Measurements from ENCODE around the gene DBF4B. TPM values are rescaled to one million over a fixed set of nuclear protein-coding genes. Genes with fewer than 3 reads are reported as not detected.
"Not testable (repeated sequence)": the region's sequence is repeated elsewhere in the genome, so short reads cannot be mapped to it uniquely, and the experiment has no call there.

Gene DBF4B
- total and polyA plus RNA-seq, 8 donors: 1.0 to 5.5 (median 2.8) TPM

DNA sequence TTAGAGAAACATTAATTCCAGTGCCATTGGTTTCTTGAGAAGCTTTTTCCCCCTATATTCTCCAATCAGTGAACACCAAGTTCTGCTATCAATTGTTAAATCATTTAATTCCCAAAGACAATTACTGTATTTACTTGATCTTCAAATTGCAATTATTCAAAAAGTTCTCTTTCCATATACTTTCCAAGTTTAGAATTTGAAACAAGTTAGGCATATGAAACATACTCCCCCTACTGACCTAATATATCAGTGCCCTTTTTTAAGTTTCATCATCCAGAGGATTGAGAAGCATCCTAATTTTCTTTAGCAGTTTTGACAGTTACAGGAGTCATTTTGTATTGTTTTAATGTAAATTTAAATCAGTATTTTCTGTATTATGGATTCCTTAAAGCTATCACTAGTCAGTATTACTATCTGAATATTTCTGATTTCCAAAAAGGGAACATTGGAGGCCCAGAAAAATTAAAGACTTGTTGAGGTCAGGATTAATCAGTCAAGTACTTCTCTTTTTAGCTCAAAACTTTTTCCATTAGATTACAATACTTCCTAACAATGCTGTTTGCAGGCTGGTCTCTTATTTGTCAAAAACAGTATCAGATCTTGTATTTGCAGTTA is 35.9 kb upstream of the DBF4B start:
- ATAC-seq: no peak
- intact Hi-C loops (cut with DNase I): no loop called here
- no peak overlapping the region for H3K27ac ChIP-seq
- H3K36me3 ChIP-seq: no peaks in the 10 kb centered on the region
- DNase-seq: no peak
- TF ChIP-seq, protein P1, sequence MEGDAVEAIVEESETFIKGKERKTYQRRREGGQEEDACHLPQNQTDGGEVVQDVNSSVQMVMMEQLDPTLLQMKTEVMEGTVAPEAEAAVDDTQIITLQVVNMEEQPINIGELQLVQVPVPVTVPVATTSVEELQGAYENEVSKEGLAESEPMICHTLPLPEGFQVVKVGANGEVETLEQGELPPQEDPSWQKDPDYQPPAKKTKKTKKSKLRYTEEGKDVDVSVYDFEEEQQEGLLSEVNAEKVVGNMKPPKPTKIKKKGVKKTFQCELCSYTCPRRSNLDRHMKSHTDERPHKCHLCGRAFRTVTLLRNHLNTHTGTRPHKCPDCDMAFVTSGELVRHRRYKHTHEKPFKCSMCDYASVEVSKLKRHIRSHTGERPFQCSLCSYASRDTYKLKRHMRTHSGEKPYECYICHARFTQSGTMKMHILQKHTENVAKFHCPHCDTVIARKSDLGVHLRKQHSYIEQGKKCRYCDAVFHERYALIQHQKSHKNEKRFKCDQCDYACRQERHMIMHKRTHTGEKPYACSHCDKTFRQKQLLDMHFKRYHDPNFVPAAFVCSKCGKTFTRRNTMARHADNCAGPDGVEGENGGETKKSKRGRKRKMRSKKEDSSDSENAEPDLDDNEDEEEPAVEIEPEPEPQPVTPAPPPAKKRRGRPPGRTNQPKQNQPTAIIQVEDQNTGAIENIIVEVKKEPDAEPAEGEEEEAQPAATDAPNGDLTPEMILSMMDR (IDR thresholded peaks at IDR 0.05): peak in 2 of 4 donors; percentile 30 to 33
- H3K4me1 ChIP-seq: no peaks in the 10 kb centered on the region
- no peaks in the 10 kb centered on the region for H3K9me3 ChIP-seq
- FAIRE-seq: peak; percentile 80
- no peaks in the 10 kb centered on the region for H3K27me3 ChIP-seq
- H3K4me3 ChIP-seq: no peak overlapping the region

DNA sequence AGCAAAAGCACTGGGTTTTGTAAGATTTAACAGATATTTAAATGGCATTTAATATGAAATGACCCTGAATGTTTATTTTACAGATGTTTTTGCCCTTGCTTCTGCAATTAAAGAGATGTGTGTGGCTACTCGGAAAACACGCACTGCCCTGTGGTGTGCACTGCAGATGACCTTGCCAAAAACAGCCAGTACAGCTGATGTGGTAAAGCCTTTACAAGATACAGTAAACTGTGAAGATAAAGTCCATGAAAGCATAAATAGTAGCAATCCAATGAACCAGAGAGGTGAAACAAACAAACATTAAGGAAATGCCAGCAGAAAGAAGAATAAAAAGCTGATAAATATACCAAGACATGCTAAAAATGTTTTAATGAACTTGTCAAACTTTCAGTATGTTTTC is 34.6 kb upstream of the DBF4B start:
- intact Hi-C loops (cut with DNase I): no loop called here
- Histone ChIP-seq H3K9me3 (no peaks in the 10 kb centered on the region), H3K27ac (no peak overlapping the region), H3K4me1 (no peaks in the 10 kb centered on the region), H3K36me3 (no peaks in the 10 kb centered on the region), H3K4me3 (no peak overlapping the region), H3K27me3 (no peaks in the 10 kb centered on the region)
- no peak for FAIRE-seq
- no peak for ATAC-seq
- DNase-seq: no peak
- WGBS, 2 donors: 55 to 57% methylated on average over 2 of the region's 2 CpGs
- TF ChIP-seq, protein P1 (IDR thresholded peaks at IDR 0.05): no peak

DNA sequence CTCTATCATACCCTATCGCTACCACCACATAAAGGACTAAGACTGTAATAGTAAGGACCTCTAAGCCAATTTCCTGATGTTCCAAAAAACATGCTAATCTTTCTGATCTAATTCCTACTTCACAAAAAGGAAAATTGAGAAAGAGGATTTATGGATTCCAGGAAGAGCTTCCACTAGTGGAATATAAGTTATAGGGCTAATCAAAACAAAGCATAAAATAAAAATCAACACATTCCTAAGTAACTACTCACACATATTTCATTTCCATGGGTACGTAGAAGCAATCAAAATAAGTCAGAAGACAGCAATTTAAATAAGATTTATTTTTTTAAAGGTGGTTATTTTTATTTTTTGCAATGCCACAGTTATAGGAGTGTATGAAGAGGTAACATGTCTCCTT is 31.3 kb upstream of the DBF4B start:
- peaks cover 0 to 20% (median 3%) of the 10 kb centered on the region in 3 donors for H3K36me3 ChIP-seq
- no peaks in the 10 kb centered on the region for H3K27me3 ChIP-seq
- H3K4me1 ChIP-seq: no peaks in the 10 kb centered on the region
- H3K9me3 ChIP-seq: no peaks in the 10 kb centered on the region
- no peak overlapping the region for H3K27ac ChIP-seq
- intact Hi-C loops (cut with DNase I): no loop called here
- FAIRE-seq (no peak), DNase-seq (no peak), ATAC-seq (no peak)
- TF ChIP-seq, protein P1 (IDR thresholded peaks at IDR 0.05): no peak
- 73 to 95% methylated on average over 2 of the region's 2 CpGs for WGBS, 2 donors
- H3K4me3 ChIP-seq: no peak overlapping the region

DNA sequence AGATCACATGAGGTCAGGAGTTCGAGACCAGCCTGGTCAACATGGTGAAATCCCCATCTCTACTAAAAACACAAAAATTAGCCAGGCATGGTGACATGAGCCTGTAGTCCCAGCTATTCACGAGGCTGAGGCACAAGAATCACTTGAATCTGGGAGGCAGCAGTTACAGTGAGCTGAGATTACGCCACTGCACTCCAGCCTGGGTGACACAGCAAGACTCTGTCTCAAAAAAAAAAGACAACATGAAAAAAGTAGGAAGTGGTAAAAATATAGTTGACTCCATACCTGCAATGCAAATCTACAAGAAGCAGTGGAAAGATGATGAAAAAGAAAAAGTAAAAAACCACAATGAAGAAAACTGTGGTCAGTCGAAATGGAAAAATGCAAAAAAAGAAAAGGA is 25.2 kb upstream of the DBF4B start:
- intact Hi-C loops (cut with DNase I); H3K27ac ChIP-seq; FAIRE-seq; H3K4me3 ChIP-seq; ATAC-seq; H3K27me3 ChIP-seq; H3K9me3 ChIP-seq; H3K4me1 ChIP-seq; DNase-seq: not testable (repeated sequence)
- peaks cover 0 to 33% (median 3%) of the 10 kb centered on the region in 3 donors for H3K36me3 ChIP-seq
- 86 to 95% methylated on average over 4 of the region's 4 CpGs for WGBS, 2 donors

DNA sequence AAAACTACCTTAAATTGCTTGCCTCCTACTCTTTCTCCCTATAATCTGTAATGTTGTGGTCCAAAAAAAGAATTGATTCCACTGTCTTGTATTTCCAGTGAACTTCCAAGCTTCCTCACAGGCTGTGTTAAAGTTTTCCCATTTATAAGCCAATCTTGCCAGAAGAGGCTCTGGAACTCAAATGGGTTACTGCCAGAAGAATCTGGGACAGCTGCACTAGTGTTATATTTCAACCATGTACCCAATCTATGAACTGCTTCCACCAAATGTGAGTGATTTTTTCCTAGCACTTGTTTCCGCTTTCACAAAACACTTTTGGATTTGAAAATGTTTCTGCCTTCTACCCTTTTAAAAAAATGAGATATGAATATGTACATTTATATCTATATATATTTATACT is 20.7 kb upstream of the DBF4B start:
- 85 to 92% methylated on average over 1 of the region's 1 CpG for WGBS, 2 donors
- intact Hi-C loops (cut with DNase I): no loop called here
- Histone ChIP-seq H3K36me3 (peaks cover 0 to 10% (median 0%) of the 10 kb centered on the region in 3 donors), H3K27me3 (no peaks in the 10 kb centered on the region), H3K4me1 (peaks cover 0 to 8% (median 0%) of the 10 kb centered on the region in 3 donors), H3K27ac (no peak overlapping the region), H3K9me3 (no peaks in the 10 kb centered on the region), H3K4me3 (no peak overlapping the region)
- FAIRE-seq (no peak), ATAC-seq (no peak), DNase-seq (no peak)
- TF ChIP-seq, protein P1 (IDR thresholded peaks at IDR 0.05): no peak

All from pancreas (tissue), 10 donors.